PFSK-1 (cell line): Measurements from ENCODE around the gene INSC.

Experiments
- FOXP2 ChIP-seq: optimal IDR thresholded peaks from 2 replicates; pipeline ENCODE3; 2011; ENCODE audit warnings: borderline replicate concordance, control low read depth, inconsistent platforms; ENCODE audit not compliant: insufficient read depth; ENCODE audit errors: extremely low read length, extremely low read depth
- POLR2AphosphoS5 ChIP-seq: IDR thresholded peaks from 2 replicates; pipeline ENCODE4 v1.6.1; 2012; ENCODE audit warnings: low read depth, mild to moderate bottlenecking, control low read depth, low read length, moderate library complexity
- SIN3A ChIP-seq: IDR thresholded peaks from 2 replicates; pipeline ENCODE4 v1.6.1; 2012; ENCODE audit warnings: mild to moderate bottlenecking, low read length, moderate library complexity, borderline replicate concordance; ENCODE audit not compliant: insufficient read depth
- TAF1 ChIP-seq: IDR thresholded peaks from 2 replicates; pipeline ENCODE4 v1.6.1; 2012; ENCODE audit warnings: low read length, control low read depth, borderline replicate concordance; ENCODE audit not compliant: insufficient read depth
- TF ChIP-seq, protein P1 (sequence below), 2 experiments: IDR thresholded peaks; 2 replicates each; pipeline versions ENCODE4 v1.6.1 to v1.8.0; 2011 to 2012; ENCODE audit warnings: low read depth in 2 of 2, low read length in 2 of 2, control low read depth in 1 of 2, inconsistent platforms in 1 of 2, mild to moderate bottlenecking in 1 of 2, moderate library complexity in 1 of 2; ENCODE audit not compliant: insufficient read depth in 1 of 2

DNA sequence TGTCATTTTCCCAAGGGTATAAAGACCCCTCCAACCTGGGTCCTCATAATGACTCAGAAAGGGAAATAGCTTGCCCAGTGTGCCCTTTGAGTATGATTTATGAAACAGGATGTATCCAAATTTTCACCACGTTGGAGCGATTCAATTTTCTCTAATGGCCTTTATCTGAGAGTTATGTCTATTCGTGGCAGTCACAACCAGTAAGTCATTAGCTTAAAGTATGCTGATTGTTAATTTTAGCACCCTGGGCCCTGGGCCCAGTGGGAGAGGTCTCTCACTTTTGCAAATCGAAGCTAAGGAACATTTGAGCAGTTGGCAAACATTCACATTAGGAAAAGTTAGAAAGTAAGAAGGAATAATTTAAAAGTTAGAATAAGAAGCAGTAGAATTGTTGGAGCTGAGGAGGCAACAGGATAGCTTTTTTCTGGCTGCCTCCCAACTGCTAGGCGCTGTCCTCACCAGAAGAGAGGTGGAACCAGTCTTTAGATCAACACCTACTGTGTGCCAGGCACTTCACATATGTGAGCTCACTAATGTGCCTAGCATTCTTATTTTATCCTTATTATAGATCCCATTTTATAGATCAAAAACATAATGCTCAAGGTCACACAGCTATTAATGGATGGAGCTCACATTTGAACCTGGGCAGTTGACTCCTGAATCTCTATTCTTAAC is 24.5 kb downstream of the INSC start:
- no peak for TF ChIP-seq TAF1
- no peak for TF ChIP-seq FOXP2
- TF ChIP-seq SIN3A: no peak
- TF ChIP-seq, protein P1, sequence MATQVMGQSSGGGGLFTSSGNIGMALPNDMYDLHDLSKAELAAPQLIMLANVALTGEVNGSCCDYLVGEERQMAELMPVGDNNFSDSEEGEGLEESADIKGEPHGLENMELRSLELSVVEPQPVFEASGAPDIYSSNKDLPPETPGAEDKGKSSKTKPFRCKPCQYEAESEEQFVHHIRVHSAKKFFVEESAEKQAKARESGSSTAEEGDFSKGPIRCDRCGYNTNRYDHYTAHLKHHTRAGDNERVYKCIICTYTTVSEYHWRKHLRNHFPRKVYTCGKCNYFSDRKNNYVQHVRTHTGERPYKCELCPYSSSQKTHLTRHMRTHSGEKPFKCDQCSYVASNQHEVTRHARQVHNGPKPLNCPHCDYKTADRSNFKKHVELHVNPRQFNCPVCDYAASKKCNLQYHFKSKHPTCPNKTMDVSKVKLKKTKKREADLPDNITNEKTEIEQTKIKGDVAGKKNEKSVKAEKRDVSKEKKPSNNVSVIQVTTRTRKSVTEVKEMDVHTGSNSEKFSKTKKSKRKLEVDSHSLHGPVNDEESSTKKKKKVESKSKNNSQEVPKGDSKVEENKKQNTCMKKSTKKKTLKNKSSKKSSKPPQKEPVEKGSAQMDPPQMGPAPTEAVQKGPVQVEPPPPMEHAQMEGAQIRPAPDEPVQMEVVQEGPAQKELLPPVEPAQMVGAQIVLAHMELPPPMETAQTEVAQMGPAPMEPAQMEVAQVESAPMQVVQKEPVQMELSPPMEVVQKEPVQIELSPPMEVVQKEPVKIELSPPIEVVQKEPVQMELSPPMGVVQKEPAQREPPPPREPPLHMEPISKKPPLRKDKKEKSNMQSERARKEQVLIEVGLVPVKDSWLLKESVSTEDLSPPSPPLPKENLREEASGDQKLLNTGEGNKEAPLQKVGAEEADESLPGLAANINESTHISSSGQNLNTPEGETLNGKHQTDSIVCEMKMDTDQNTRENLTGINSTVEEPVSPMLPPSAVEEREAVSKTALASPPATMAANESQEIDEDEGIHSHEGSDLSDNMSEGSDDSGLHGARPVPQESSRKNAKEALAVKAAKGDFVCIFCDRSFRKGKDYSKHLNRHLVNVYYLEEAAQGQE (IDR thresholded peaks at IDR 0.05; ENCODE audit: insufficient read depth in 1 of 2, low read depth in 2 of 2, low read length in 2 of 2): no peak
- TF ChIP-seq POLR2AphosphoS5: no peak
